Stimulated activated memory B cell treated with anti-CD40 and anti-IgM and Interleukin-4, amounts not matched to agents 10 μg/mL and 1 μg/mL and 100 μg/mL, for 72 hours (primary cell): ENCODE results near the gene ATG101.
A peak's percentile ranks its signal among the peaks of the same experiment; 100 is the strongest.
"Not testable (repeated sequence)": the region's sequence is repeated elsewhere in the genome, so short reads cannot be mapped to it uniquely, and the experiment has no call there.

Source experiments
- ATAC-seq: fragments of 150-1000 bp; cut with Tn5 transposase; 2 replicates; pipeline ENCODE4 v1.10.0; 2021
- H3K27ac Mint-ChIP-seq: one replicate; pipeline ENCODE4 v1.8.0; 2022; ENCODE audit warnings: mild to moderate bottlenecking, mixed read lengths
- H3K27me3 Mint-ChIP-seq: one replicate; pipeline ENCODE4 v1.8.0; 2022; ENCODE audit warnings: mixed read lengths
- H3K36me3 Mint-ChIP-seq: one replicate; pipeline ENCODE4 v1.8.0; 2022; ENCODE audit warnings: mixed read lengths
- H3K4me1 Mint-ChIP-seq: one replicate; pipeline ENCODE4 v1.8.0; 2022; ENCODE audit warnings: mixed read lengths
- H3K4me3 Mint-ChIP-seq: one replicate; pipeline ENCODE4 v1.8.0; 2022; ENCODE audit warnings: mild to moderate bottlenecking, moderate library complexity, mixed read lengths
- H3K9me3 Mint-ChIP-seq: one replicate; pipeline ENCODE4 v1.8.0; 2022; ENCODE audit warnings: mixed read lengths

The ATG101 gene

GRCh38 chr12:52090291-52090690 lies 20.5 kb downstream of the ATG101 start:
- Mint-ChIP-seq H3K27me3 (peaks cover 57% of the 10 kb centered on the region), H3K27ac (no peak overlapping the region), H3K4me1 (peaks cover 20% of the 10 kb centered on the region), H3K9me3 (no peaks in the 10 kb centered on the region), H3K36me3 (no peaks in the 10 kb centered on the region), H3K4me3 (no peak overlapping the region)
- no peak for ATAC-seq

DNA sequence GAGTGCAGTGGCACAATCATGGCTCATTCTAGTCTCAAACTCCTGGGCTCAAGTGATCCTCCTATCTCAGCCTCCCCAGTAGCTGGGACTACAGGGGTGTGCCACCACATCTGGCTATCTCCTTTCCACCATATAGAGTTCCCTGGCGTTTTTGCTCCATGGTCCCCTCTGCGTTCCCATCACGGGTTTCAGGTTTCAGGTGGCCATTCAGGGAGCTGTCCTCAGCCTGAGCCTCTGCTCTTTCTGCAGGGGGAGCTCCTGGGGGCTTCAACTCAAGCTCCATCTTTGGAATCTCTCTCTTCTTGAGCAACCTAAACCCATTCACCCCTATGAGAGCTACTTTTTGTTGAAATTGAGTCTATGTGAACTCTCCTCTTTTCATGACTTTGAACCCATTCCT lies 21.3 kb downstream of the ATG101 start:
- H3K27me3 Mint-ChIP-seq: peaks cover 60% of the 10 kb centered on the region

DNA sequence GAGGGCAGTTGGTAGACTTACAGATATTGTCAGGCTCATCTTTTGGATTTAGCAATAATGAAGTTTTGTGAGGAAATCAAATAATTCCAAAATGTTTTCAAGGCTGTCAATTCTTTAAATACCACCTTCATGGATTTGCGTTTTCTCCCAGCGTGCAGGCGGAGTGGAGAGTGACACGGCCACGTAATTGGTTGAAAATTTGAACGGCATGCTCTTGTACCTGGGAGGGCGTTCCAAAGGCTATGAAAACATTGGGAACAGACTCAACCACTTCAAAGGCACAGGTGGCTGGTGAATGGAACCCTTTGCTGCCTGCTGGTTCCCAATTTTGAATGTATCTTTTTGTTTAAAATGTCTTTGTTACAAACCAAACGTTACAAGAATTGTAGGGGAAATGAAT lies 22.1 kb downstream of the ATG101 start:
- Mint-ChIP-seq H3K27me3 (peaks cover 57% of the 10 kb centered on the region), H3K4me1 (peaks cover 20% of the 10 kb centered on the region)
- no peak for ATAC-seq

More for the DNA sequence above, 21.3 kb downstream of the ATG101 start:
- Mint-ChIP-seq H3K27ac (no peak overlapping the region), H3K4me3 (no peak overlapping the region), H3K9me3 (no peaks in the 10 kb centered on the region), H3K36me3 (no peaks in the 10 kb centered on the region), H3K4me1 (peaks cover 20% of the 10 kb centered on the region)
- ATAC-seq: no peak

DNA sequence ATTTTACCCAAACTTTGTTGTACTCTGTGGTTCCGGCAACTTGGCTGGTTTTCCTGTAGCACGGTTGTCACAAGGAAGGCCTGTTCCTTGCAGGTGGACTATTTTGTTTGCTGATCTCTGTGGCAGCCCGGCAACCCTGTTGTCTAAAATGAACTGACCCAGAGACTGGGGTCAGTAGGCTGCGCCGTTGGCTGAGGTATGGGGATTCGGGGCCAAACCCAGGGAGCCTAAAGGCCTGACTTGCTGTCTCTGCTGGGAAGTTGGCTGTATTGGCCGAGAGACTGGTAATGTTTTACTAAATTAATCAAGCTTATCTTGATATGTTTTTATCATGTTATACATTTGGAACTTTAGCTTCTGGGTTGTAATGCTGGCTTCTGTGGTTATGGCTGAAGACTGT lies 23.6 kb downstream of the ATG101 start:
- H3K27me3 Mint-ChIP-seq: peaks cover 44% of the 10 kb centered on the region

More for the DNA sequence above, 22.1 kb downstream of the ATG101 start:
- Mint-ChIP-seq H3K36me3 (no peaks in the 10 kb centered on the region), H3K9me3 (no peaks in the 10 kb centered on the region), H3K4me3 (no peak overlapping the region), H3K27ac (no peak overlapping the region)

DNA sequence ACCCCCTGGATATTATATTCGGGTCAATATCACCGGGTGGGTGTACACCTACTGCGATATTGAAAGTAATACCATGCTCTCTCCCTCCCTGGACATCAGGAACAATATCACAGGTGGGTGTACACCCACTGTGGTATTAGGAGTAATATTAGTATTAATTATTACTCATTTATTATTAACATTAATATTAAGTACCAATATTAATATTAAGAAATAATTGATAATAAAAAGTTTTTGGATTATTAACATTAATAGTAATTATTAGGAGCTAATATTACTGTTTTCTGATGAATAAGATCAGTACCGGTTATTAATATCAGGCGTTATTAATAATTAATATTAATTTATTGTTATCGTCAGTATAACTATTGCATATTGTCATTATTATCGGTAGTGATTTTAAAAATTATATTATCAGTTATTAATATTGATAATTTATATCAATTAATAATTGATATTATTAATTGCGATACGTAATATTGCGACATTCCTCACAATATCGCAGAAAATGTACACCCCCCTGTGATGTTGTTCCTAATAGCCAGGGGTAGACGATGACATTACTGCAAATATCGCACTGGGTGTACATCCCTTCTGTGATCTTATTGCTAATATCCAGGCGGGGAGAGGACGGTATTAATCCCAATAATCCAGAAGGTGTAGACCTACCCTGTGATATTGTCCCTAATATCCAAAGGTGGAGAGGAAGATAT lies 26.7 kb downstream of the ATG101 start:
- no peak for ATAC-seq

More for the DNA sequence above, 23.6 kb downstream of the ATG101 start:
- ATAC-seq: no peak
- Mint-ChIP-seq H3K36me3 (no peaks in the 10 kb centered on the region), H3K9me3 (no peaks in the 10 kb centered on the region), H3K27ac (no peak overlapping the region), H3K4me1 (peaks cover 7% of the 10 kb centered on the region), H3K4me3 (no peak overlapping the region)

GRCh38 chr12:52097045-52097666 lies 27.4 kb downstream of the ATG101 start:
- H3K27me3 Mint-ChIP-seq: peaks cover 24% of the 10 kb centered on the region

More for the DNA sequence above, 26.7 kb downstream of the ATG101 start:
- H3K4me3 Mint-ChIP-seq: no peak overlapping the region
- H3K27ac Mint-ChIP-seq: no peak overlapping the region
- no peaks in the 10 kb centered on the region for H3K9me3 Mint-ChIP-seq
- H3K36me3 Mint-ChIP-seq: no peaks in the 10 kb centered on the region
- no peaks in the 10 kb centered on the region for H3K4me1 Mint-ChIP-seq
- peaks cover 31% of the 10 kb centered on the region for H3K27me3 Mint-ChIP-seq

GRCh38 chr12:52104431-52105089 lies 34.8 kb downstream of the ATG101 start:
- peak overlapping the region; percentile 69 for H3K27ac Mint-ChIP-seq
- not testable (repeated sequence) for ATAC-seq, H3K9me3 Mint-ChIP-seq, H3K36me3 Mint-ChIP-seq
- H3K4me1 Mint-ChIP-seq: peaks cover 27% of the 10 kb centered on the region
- H3K4me3 Mint-ChIP-seq: peak overlapping the region; percentile 74
- peaks cover 12% of the 10 kb centered on the region for H3K27me3 Mint-ChIP-seq

More at GRCh38 chr12:52097045-52097666, 27.4 kb downstream of the ATG101 start:
- Mint-ChIP-seq H3K27ac (no peak overlapping the region), H3K4me3 (no peak overlapping the region), H3K9me3 (no peaks in the 10 kb centered on the region), H3K36me3 (no peaks in the 10 kb centered on the region), H3K4me1 (no peaks in the 10 kb centered on the region)
- no peak for ATAC-seq

GRCh38 chr12:52116222-52117125 lies 46.7 kb downstream of the ATG101 start:
- not testable (repeated sequence) for H3K9me3 Mint-ChIP-seq, H3K36me3 Mint-ChIP-seq, H3K27me3 Mint-ChIP-seq, ATAC-seq
- H3K4me1 Mint-ChIP-seq: peaks cover 44% of the 10 kb centered on the region
- H3K4me3 Mint-ChIP-seq: peak overlapping the region; percentile 28
- peak overlapping the region; percentile 97 for H3K27ac Mint-ChIP-seq

- H3K9me3 Mint-ChIP-seq, H3K27me3 Mint-ChIP-seq, H3K36me3 Mint-ChIP-seq: not testable (repeated sequence)
- Mint-ChIP-seq H3K27ac (peak overlapping the region; percentile 97), H3K4me1 (peaks cover 57% of the 10 kb centered on the region), H3K4me3 (peak overlapping the region; percentile 49)
- ATAC-seq: peak; percentile 56
Observed at GRCh38 chr12:52117806-52118475, 48.2 kb downstream of the ATG101 start.

- Mint-ChIP-seq H3K36me3 (no peaks in the 10 kb centered on the region), H3K4me1 (peaks cover 63% of the 10 kb centered on the region), H3K27me3 (peaks cover under 1% of the 10 kb centered on the region), H3K27ac (peak overlapping the region; percentile 97), H3K9me3 (no peaks in the 10 kb centered on the region), H3K4me3 (no peak overlapping the region)
- peak; percentile 31 for ATAC-seq
Observed at GRCh38 chr12:52119398-52120254, 49.8 kb downstream of the ATG101 start.

DNA sequence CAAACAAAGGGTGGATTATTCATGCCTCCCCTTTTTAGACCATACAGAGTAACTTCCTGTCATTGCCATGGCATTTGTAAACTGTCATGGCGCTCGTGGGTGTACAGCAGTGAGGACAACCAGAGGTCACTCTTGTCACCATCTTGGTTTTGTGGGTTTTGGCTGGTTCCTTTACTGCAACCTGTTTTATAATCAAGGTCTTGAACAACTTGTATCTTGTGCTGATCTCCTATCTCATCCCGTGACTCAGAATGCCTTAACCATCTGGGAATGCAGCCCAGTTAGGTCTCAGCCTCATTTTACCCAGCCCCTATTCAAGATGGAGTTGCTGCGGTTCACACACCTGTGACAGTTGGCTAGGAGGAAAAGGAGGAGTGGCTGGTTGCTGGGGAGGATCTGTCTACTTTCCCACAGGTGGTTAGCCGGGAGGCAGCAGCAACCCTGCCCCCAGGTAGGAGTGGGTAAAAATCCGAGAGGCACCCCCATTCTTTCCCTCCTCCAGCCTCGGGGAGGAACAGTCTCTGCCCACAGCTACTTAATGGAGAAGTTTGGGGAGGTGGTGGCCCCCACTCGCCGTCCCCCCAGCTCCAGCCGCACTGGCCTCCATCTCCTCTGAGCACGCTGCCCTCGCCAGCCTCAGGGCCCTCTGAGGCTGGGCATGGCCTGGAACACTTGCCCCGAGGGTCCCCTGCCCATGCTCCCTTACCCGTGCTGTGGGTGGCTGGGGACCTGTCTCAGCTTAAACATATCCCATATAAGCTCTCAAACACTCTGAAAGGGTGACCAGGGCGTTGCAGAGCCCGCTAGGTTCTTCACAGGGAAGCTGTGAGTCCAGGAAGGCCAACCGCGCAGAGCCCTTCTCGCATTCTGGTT lies 51.4 kb downstream of the ATG101 start:
- Mint-ChIP-seq H3K36me3 (no peaks in the 10 kb centered on the region), H3K4me1 (peaks cover 62% of the 10 kb centered on the region), H3K4me3 (no peak overlapping the region), H3K27ac (no peak overlapping the region), H3K27me3 (peaks cover 17% of the 10 kb centered on the region), H3K9me3 (no peaks in the 10 kb centered on the region)
- ATAC-seq: no peak

DNA sequence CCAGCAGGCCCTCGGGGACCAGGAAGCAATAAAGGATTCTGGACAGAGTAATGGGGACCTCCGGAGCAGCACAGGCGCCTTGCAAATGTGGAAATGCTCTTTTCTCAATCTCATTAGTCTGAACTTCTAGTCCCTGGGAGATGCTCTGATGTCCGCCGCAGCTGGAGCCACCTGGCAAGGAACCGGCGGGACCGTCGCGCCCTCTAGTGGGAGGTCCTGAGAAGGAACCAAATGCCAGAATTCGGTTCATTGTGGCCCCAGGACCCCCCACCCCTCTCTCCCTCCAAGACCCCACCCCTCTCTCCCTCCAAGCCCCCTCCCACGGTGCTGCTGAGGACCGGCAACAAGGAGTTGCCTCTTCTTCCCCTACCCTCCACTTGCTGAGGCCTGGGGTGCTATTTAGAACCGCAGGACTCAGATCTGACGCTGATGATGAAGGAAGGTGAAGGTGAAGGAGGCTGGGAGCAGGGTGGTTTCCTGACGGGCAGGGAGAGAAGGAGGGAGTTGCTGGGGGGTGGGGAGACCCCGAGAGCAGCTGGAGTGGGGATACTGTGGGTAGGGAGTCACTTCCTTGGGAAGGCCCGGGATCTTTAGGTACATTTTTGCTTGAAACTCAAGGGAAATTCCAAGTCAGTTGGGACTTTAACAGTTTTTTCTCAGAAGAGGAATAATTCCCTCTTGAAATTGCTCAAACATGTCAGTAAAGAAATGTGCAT lies 52.2 kb downstream of the ATG101 start:
- H3K4me1 Mint-ChIP-seq: peaks cover 54% of the 10 kb centered on the region
- ATAC-seq: no peak
- no peaks in the 10 kb centered on the region for H3K36me3 Mint-ChIP-seq
- peak overlapping the region; percentile 5 for H3K4me3 Mint-ChIP-seq
- no peaks in the 10 kb centered on the region for H3K9me3 Mint-ChIP-seq
- peaks cover 24% of the 10 kb centered on the region for H3K27me3 Mint-ChIP-seq
- no peak overlapping the region for H3K27ac Mint-ChIP-seq

GRCh38 chr12:52122540-52122871 lies 52.7 kb downstream of the ATG101 start:
- no peaks in the 10 kb centered on the region for H3K9me3 Mint-ChIP-seq
- no peak overlapping the region for H3K27ac Mint-ChIP-seq
- peaks cover 30% of the 10 kb centered on the region for H3K27me3 Mint-ChIP-seq
- peaks cover 50% of the 10 kb centered on the region for H3K4me1 Mint-ChIP-seq
- H3K36me3 Mint-ChIP-seq: no peaks in the 10 kb centered on the region
- H3K4me3 Mint-ChIP-seq: no peak overlapping the region
- no peak for ATAC-seq
